RWPE1 (cell line): ENCODE data around the gene NCAPD2.

Experiments
- CTCF ChIA-PET: fragments of 350-600 bp; sonication (Branson Sonifier 250); formaldehyde crosslinking; extraction: SDS; loops from one replicate; lab custom pipeline; 2021; lab: Yijun Ruan, JAX
- POLR2A ChIA-PET: fragments of 400-600 bp; formaldehyde crosslinking; extraction: SDS; loops from one replicate; lab custom pipeline; 2020; ENCODE audit warnings: antibody characterized with exemption; ENCODE audit not compliant: low non-redundant PET; lab: Yijun Ruan, JAX
- DNase-seq: peaks from one replicate; pipeline ENCODE4 v3.0.0; 2012; ENCODE audit warnings: low spot score
- H3K27ac ChIP-seq: fragments of 450-650 bp; 2 replicates; pipeline ENCODE4 v1.5.1; 2017
- CTCF ChIP-seq: fragments of 450-650 bp; conservative IDR thresholded peaks from 2 replicates; pipeline ENCODE4 v1.5.1; 2017; ENCODE audit warnings: low read depth, mild to moderate bottlenecking

NCAPD2 gene

GRCh38 chr12:6541371-6542165 is 47.7 kb downstream of the NCAPD2 start:
- CTCF ChIA-PET = no interaction called here
- H3K27ac ChIP-seq = peak overlapping the region; percentile 95
- DNase-seq = no peak
- no peak for TF ChIP-seq CTCF
- POLR2A ChIA-PET = no interaction called here

GRCh38 chr12:6542209-6543009 is 48.5 kb downstream of the NCAPD2 start:
- H3K27ac ChIP-seq = peak overlapping the region; percentile 95
- TF ChIP-seq CTCF = no peak
- CTCF ChIA-PET = no interaction called here

GRCh38 chr12:6546016-6546415 is 52.1 kb downstream of the NCAPD2 start:
- TF ChIP-seq CTCF = no peak
- no peak overlapping the region for H3K27ac ChIP-seq
- ChIA-PET CTCF (interaction anchor here (0.6 kb wide), 1 partner anchor 12 kb away, joined by 6 read pairs; no protein-coding TSS in a partner anchor), POLR2A (no interaction called here)
- no peak for DNase-seq

More at GRCh38 chr12:6542209-6543009, 48.5 kb downstream of the NCAPD2 start:
- DNase-seq = no peak
- POLR2A ChIA-PET = no interaction called here

GRCh38 chr12:6547566-6547965 is 53.7 kb downstream of the NCAPD2 start:
- ChIA-PET POLR2A (no interaction called here), CTCF (interaction anchor here (1.1 to 3.1 kb wide), 2 partner anchors 10 to 16 kb away, joined by 3 to 9 read pairs; no protein-coding TSS in a partner anchor)
- no peak for DNase-seq
- TF ChIP-seq CTCF = no peak
- peak overlapping the region; percentile 70 for H3K27ac ChIP-seq

- POLR2A ChIA-PET = no interaction called here
- peak overlapping the region; percentile 70 for H3K27ac ChIP-seq
- DNase-seq = peak; percentile 63
- TF ChIP-seq CTCF = no peak
- CTCF ChIA-PET = interaction anchor here (1.1 to 3.1 kb wide), 2 partner anchors 10 to 16 kb away, joined by 3 to 9 read pairs; no protein-coding TSS in a partner anchor
Observed at GRCh38 chr12:6547987-6548386, 54.1 kb downstream of the NCAPD2 start.

GRCh38 chr12:6548556-6548955 is 54.7 kb downstream of the NCAPD2 start:
- H3K27ac ChIP-seq = peak overlapping the region; percentile 70
- no peak for TF ChIP-seq CTCF
- ChIA-PET POLR2A (no interaction called here), CTCF (interaction anchor here (3.1 kb wide), 1 partner anchor 10 kb away, joined by 9 read pairs; no protein-coding TSS in a partner anchor)
- DNase-seq = no peak
